T-helper 17 cell (primary cell): ENCODE results near the gene EML4. TPM values are rescaled to one million over a fixed set of nuclear protein-coding genes. Genes with fewer than 3 reads are reported as not detected.

Experiments used
- ATAC-seq: fragments of 150-1000 bp; cut with Tn5 transposase; 2 replicates; pipeline ENCODE4 v1.10.0; 2021; ENCODE audit warnings: mild to moderate bottlenecking, moderate library complexity
- DNase-seq, 3 donors: peaks; one replicate each; pipeline versions ENCODE4 v3.0.0 to v3.0.0-alpha.2; 2020 to 2021
- H3K9me3 ChIP-seq: one replicate; pipeline ENCODE4 v1.7.0; 2013; ENCODE audit warnings: low read length, mild to moderate bottlenecking; ENCODE audit not compliant: control insufficient read depth, poor library complexity, severe bottlenecking
- H3K27ac Mint-ChIP-seq: one replicate; pipeline ENCODE4 v1.8.0; 2022; ENCODE audit warnings: mild to moderate bottlenecking, moderate library complexity, mixed read lengths
- H3K27me3 Mint-ChIP-seq: one replicate; pipeline ENCODE4 v1.8.0; 2022; ENCODE audit warnings: mixed read lengths
- H3K36me3 Mint-ChIP-seq: one replicate; pipeline ENCODE4 v1.8.0; 2022; ENCODE audit warnings: low read depth, mixed read lengths
- H3K4me1 Mint-ChIP-seq: one replicate; pipeline ENCODE4 v1.8.0; 2022; ENCODE audit warnings: mild to moderate bottlenecking, mixed read lengths
- H3K4me3 Mint-ChIP-seq: one replicate; pipeline ENCODE4 v1.8.0; 2022; ENCODE audit warnings: mild to moderate bottlenecking, moderate library complexity, mixed read lengths
- total RNA-seq, 4 donors: library from RNA in 2 of 4; stranded (reverse) in 2 of 4; gene quantifications; one replicate each; pipeline ENCODE4 v1.2.3 and lab custom pipeline; 2022 to 2026

Gene EML4
- total RNA-seq, 2 donors from 2014 or later: 292 to 348 TPM

DNA sequence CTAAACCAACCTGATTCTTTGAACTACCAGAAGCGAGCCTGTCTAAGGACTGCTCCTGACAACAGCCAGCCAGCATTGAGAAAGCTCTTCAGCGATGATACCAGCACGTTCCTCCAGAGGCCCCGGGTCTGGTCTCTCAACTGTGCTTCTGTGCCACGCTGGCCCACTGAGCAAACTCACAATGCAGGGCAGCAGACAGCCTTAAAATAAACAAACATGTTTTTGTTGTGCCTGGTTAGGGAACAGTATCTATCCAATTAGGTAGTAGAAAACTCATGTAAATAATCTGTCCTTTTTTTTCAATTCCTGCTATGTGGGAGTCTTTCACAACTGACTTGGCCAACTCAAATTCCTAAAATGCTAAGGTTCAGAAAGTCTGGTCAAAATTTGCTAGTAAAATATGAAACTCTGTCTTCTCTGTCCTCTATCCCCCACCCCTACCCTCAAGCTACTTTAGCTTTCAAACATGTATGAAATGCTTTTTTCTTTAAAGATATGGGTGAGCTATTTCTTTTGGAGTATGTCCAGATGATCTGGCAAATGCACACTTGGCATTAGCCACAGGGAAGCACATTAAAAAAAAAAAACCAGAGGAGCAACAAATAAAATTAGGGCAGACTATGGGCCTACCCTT, 21.4 kb upstream of the EML4 start:
- no peak for ATAC-seq
- Mint-ChIP-seq H3K4me3 (no peak overlapping the region), H3K36me3 (no peaks in the 10 kb centered on the region), H3K4me1 (peaks cover 17% of the 10 kb centered on the region), H3K27me3 (no peaks in the 10 kb centered on the region), H3K27ac (peak overlapping the region; percentile 61)
- H3K9me3 ChIP-seq: no peaks in the 10 kb centered on the region
- no peak for DNase-seq

DNA sequence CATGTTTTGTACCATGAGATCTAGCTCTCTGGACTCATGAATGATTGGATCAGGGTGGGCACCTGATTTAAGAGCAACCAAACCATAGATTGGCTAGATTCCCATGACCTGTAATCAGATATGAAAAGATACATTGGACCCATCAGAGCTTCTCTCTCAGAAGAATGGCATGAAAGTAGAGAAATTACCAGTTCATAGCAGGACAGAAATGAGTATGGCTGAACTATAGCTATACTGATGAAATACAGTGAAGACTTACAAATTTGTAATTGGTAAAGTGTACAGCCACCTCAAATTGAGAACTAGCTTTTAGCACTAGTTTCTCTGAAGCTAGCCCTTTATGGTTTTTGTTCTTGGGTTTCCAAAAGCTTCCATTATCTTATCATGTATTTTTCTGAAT, 19.0 kb upstream of the EML4 start:
- Mint-ChIP-seq H3K4me1 (peaks cover 11% of the 10 kb centered on the region), H3K4me3 (no peak overlapping the region), H3K27me3 (no peaks in the 10 kb centered on the region), H3K27ac (no peak overlapping the region), H3K36me3 (no peaks in the 10 kb centered on the region)
- DNase-seq (no peak), ATAC-seq (no peak)
- H3K9me3 ChIP-seq: no peaks in the 10 kb centered on the region

DNA sequence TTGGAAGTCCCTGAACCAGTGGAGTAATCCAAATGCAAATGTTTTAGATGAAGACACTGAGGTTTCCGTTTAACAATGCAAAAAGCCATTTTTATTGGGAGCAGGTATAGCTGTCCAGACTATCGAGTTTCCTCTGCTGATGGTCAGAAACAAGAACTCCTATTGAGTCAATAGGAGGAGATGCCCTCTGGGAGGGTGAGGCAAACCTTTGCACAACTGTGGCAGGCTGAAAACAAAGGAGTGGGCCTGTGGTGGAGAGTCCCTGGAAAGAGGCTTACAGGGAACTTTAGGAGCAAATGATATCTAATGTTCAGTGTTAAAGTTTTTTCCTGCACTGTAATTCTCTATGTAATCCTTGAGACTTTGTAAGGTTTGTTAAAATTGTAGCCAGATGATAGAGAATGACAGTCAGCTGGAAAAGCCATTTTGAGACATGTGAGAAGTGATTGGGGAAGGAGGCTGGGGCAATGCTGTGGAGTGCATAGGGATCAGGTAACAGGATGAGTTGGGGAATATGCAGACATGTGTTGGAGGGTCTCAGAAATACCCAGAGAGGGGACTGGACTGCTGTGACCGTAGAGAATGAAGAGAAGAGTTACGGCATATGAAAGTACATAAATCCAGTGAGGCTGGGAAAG, 15.1 kb upstream of the EML4 start:
- peaks cover 8% of the 10 kb centered on the region for H3K4me1 Mint-ChIP-seq
- no peaks in the 10 kb centered on the region for H3K36me3 Mint-ChIP-seq
- ATAC-seq (no peak), DNase-seq (no peak)
- no peak overlapping the region for H3K4me3 Mint-ChIP-seq
- peak overlapping the region; percentile 21 for H3K27ac Mint-ChIP-seq
- H3K27me3 Mint-ChIP-seq: no peaks in the 10 kb centered on the region
- H3K9me3 ChIP-seq: no peaks in the 10 kb centered on the region

DNA sequence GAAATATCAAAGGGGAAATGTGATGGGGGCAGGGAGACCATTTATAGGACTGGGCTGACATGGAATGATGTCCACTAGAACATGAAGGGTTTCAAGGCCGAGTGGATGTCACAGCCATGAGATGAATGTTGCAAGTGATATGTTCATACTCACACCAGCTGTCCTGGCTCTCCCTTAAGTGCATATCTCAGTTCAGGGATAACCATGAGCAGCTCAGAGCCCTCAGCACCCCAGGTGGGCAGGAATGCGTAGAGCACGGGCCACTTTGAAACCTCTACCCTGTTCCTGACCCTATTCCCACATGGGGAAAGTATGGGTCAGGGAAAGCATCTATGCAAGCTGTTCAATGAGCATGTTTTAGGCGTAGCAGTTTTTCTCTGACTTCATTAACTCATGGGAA, 12.4 kb upstream of the EML4 start:
- no peak for ATAC-seq
- Mint-ChIP-seq H3K27ac (no peak overlapping the region), H3K36me3 (no peaks in the 10 kb centered on the region), H3K27me3 (no peaks in the 10 kb centered on the region), H3K4me3 (no peak overlapping the region), H3K4me1 (peaks cover 8% of the 10 kb centered on the region)
- H3K9me3 ChIP-seq: no peaks in the 10 kb centered on the region
- DNase-seq: no peak

DNA sequence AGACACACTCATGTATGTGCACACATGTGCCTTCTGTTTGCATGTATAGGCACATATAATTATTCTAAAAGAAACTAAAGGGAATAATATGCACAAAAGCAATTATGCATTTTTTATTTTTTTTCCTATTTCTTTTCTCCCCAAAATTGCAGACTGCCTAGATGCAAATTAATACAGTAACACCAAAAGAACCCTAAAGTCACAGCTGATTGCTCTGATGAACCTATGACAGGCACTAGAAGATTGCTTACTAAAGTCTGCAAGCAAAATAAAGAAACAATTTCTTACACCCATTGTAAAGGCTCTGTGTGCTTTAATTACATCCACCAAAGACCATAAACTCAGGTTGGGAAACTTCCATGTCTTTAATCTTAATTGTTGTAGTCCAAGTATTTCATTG, 7.7 kb upstream of the EML4 start:
- ATAC-seq: no peak

DNA sequence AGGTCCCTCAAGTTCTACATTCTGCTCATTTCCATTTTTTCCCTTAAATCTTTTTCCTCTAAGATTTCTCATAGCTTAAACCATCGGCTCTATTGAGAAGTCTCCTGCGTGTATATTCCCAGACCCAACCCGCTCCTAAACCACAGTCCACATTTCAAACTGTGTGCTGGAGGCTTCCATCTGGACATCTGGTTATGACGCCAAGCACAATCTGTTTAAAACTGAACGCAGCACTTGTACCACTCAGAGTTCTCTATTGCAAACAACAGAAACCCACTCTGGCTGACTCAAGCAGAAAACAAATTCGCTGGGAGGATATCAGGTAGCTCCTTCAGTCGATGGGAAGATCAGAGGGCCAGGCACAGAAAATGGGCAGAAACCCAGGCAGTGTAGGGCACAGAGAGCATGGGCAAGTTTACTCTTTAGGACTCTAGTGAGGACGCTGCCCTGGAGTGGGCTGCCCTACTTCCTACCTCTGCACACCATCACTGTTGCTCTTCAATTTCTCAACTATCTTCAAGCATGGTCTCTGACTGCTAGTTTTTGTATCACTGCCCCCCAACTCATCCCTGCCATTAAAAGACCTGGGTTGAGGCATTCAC, 5.6 kb upstream of the EML4 start:
- H3K9me3 ChIP-seq: no peaks in the 10 kb centered on the region
- H3K4me3 Mint-ChIP-seq: no peak overlapping the region
- H3K27me3 Mint-ChIP-seq: no peaks in the 10 kb centered on the region
- H3K27ac Mint-ChIP-seq: no peak overlapping the region
- peaks cover 7% of the 10 kb centered on the region for H3K36me3 Mint-ChIP-seq
- ATAC-seq (no peak), DNase-seq (no peak)
- H3K4me1 Mint-ChIP-seq: peaks cover 7% of the 10 kb centered on the region

More for the DNA sequence above, 7.7 kb upstream of the EML4 start:
- DNase-seq: no peak
- no peaks in the 10 kb centered on the region for H3K9me3 ChIP-seq
- no peak overlapping the region for H3K27ac Mint-ChIP-seq
- H3K4me1 Mint-ChIP-seq: peaks cover 5% of the 10 kb centered on the region
- H3K36me3 Mint-ChIP-seq: peaks cover 7% of the 10 kb centered on the region
- H3K4me3 Mint-ChIP-seq: no peak overlapping the region
- H3K27me3 Mint-ChIP-seq: no peaks in the 10 kb centered on the region

DNA sequence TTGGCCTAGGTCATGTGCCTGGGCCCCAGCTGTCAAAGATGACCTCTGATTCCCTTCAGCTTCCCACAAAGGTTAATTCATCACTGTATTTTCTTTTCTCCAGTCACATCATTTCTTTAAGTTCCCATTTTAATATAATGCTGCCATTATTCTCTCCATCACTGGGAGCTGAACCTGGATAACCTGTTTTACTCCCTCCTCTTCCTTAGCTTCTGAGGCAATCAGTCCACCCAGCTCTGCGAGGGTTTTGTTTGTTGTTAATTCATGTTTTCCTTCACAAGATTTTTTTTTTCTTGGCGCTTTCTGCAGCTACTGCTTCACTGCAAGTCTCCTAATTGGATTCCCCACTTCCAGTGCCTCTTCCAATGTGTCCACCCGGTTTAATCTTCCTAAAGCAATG, 5.1 kb upstream of the EML4 start:
- H3K27me3 Mint-ChIP-seq: no peaks in the 10 kb centered on the region
- H3K4me3 Mint-ChIP-seq: no peak overlapping the region
- no peak for DNase-seq
- no peaks in the 10 kb centered on the region for H3K9me3 ChIP-seq
- H3K36me3 Mint-ChIP-seq: peaks cover 7% of the 10 kb centered on the region
- H3K4me1 Mint-ChIP-seq: peaks cover 11% of the 10 kb centered on the region
- ATAC-seq: no peak
- H3K27ac Mint-ChIP-seq: no peak overlapping the region

DNA sequence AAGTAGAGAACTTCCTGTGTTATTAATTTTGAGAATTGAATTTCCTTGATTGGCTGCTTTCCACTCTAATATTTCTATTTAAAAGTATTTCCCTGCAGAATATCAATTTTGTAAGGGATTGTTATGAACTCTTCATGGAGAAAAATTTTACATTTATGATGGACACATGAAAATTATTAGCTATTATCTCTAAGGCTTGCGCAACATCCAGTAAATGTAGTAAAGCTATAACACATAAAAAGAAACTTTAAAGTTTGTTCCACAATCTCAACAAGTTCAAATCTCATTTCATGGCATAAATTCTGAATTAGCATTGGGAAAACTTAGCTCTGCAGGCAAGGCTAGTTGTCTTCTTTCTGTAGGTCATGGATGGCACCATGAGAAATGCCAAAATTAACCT, 4.2 kb upstream of the EML4 start:
- no peak for ATAC-seq
- Mint-ChIP-seq H3K27me3 (no peaks in the 10 kb centered on the region), H3K36me3 (peaks cover 7% of the 10 kb centered on the region), H3K27ac (no peak overlapping the region), H3K4me1 (peaks cover 11% of the 10 kb centered on the region), H3K4me3 (no peak overlapping the region)
- no peak for DNase-seq
- no peaks in the 10 kb centered on the region for H3K9me3 ChIP-seq

DNA sequence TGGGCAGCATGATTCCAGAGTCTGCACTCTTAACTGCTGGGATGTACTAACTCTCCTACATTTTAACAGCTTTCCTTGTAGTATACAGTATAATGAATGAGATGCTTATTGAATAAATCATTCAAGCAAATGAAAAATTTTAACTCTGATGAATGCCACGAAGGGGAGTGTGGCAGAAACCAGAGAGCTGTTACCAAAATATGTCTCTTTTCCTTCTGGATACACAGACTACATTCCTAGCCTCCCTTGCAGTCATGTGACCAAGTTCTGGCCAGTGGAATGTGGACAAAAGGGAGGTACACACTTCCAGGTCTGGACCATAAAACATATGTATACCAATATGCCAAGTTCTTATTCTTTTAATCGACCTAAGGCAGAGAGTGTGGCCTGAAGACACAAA, 1.7 kb upstream of the EML4 start:
- no peak overlapping the region for H3K27ac Mint-ChIP-seq
- DNase-seq: no peak
- H3K4me1 Mint-ChIP-seq: peaks cover 11% of the 10 kb centered on the region
- no peaks in the 10 kb centered on the region for H3K9me3 ChIP-seq
- no peak for ATAC-seq
- peaks cover 7% of the 10 kb centered on the region for H3K36me3 Mint-ChIP-seq
- no peaks in the 10 kb centered on the region for H3K27me3 Mint-ChIP-seq
- no peak overlapping the region for H3K4me3 Mint-ChIP-seq

DNA sequence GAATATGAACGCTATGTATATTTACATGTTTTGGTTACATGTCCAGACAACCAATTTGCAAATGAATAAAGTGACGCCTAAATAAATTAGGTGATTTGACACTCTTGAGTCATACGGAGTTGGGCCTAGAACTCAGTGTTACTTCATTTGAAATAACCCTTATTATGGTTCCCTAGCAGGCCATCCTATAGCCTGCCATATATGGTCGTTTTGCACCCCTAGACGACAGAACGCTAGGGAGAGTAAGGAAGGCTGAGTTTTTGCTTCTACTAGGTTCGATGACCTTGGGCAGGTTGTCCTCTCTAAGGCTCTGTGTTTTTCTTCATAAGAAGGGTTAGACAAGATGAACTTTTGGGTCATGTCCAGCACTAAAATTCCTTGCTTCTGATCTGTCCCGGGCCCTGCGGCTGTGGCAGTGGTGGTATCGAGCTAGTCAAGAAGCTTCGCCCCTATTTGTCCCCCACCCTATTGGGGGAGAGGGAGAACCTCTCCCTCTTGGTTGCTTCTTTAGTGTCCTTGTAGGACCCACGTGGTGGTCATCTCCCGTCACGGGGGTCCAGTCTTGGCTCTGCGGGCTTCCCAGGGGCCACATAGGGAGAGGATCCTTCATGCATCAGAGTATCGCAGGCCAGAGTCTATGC, 574 bp upstream of the EML4 start:
- peaks cover 17% of the 10 kb centered on the region for H3K4me1 Mint-ChIP-seq
- H3K9me3 ChIP-seq: no peaks in the 10 kb centered on the region
- H3K27ac Mint-ChIP-seq: no peak overlapping the region
- DNase-seq (no peak), ATAC-seq (no peak)
- no peaks in the 10 kb centered on the region for H3K27me3 Mint-ChIP-seq
- H3K4me3 Mint-ChIP-seq: peak overlapping the region; percentile 21
- peaks cover 4% of the 10 kb centered on the region for H3K36me3 Mint-ChIP-seq

DNA sequence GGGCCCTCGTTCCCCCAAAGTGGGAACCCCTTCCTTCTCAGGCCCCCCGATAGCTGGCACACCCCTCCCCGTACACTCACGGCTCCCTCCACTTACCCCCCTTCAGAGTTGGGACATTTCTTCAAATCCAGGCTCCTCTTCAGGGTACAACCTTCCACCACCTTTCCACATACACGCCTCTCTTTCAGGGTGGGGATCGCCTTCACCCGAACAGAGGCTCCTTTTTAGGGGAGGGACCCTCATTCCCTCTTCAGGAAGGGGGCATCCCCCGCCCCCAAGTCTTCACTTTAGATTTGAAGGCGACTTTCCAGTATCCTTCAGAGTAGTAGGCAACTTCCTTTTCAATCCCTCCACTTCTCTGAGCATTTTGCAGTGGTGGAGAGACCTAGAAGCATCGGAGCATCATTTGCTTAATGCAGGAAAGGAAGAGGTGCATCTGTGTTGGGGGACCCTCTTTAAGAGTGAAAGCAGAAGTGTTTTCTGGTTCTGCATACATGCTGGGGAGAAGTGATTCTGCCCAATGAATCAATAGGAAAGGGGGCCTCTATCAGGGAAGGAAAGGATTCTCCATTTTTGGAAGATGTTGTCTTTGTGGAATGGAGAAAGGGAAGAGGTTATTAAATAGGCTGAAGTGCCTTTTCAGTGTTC, 845 bp downstream of the EML4 start:
- ATAC-seq (peak; percentile 21), DNase-seq (peak in 1 of 3 donors; percentile 14)
- Mint-ChIP-seq H3K27me3 (no peaks in the 10 kb centered on the region), H3K27ac (no peak overlapping the region), H3K36me3 (peaks cover 2% of the 10 kb centered on the region), H3K4me1 (peaks cover 16% of the 10 kb centered on the region), H3K4me3 (no peak overlapping the region)
- H3K9me3 ChIP-seq: no peaks in the 10 kb centered on the region

DNA sequence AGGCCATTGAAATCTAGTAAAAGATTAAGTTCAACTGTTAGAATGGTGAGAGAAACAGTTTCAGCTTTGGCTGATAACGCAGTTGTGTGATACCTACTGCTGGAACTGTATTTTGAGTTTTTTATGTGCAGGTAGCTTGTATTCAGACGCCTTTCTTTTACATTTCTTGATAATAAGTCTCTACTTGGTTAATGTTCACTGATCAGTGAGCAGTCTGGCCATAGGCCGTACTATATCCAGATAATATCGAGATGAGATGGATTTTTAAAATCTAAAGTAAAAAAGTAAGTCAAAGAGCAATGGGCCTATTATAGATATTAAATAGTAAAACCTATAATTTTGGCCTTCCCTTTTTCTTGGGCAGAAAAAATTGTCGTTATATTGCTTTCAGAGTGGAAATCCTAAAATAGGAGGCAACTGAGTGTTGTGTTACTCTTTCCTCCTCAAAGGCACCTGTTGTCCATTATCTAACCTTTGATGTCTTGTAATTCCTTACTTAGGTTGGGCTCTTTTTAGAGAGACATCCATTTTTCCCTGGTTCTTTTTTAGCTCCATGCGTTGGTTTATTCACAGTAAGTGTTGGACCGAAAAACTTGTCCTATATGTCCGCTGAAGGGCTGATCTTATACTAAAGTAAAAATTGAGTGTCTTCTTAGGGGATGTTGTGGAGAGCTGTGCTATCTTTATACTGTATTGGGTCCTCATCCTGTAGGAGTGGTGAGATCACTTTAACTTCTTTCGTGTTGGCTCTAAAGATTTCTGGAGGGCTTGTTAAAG, 1.7 kb downstream of the EML4 start:
- Mint-ChIP-seq H3K4me1 (peaks cover 16% of the 10 kb centered on the region), H3K4me3 (no peak overlapping the region), H3K27ac (no peak overlapping the region), H3K27me3 (no peaks in the 10 kb centered on the region), H3K36me3 (peaks cover under 1% of the 10 kb centered on the region)
- H3K9me3 ChIP-seq: no peaks in the 10 kb centered on the region
- DNase-seq (no peak), ATAC-seq (no peak)
